ENCODE measurements around the gene CPA4.

The CPA4 gene

GRCh38 chr7:130272381-130273080, 20.4 kb upstream of the CPA4 start:
- Histone ChIP-seq H2BK120ac (ENCODE audit: low read depth, low read length) (peak overlapping the region; percentile 84), H4K8ac (ENCODE audit: low read length) (peak overlapping the region; percentile 89), H3K9me3 (ENCODE audit: control insufficient read depth, low read length) (no peaks in the 10 kb centered on the region), H2AK5ac (ENCODE audit: low read length, severe bottlenecking) (no peak overlapping the region), H3K27ac (ENCODE audit: low read length, poor library complexity, severe bottlenecking) (peak overlapping the region; percentile 1), H3K79me1 (replicated peaks; ENCODE audit: low read length, poor library complexity, severe bottlenecking) (no peaks in the 10 kb centered on the region), H3K23ac (ENCODE audit: low read length in 2 of 2) (peak overlapping the region in 1 of 2 experiments; percentile 30), H3K27me3 (ENCODE audit: control insufficient read depth in 1 of 2, insufficient read depth in 1 of 2, low read length in 2 of 2) (peaks cover 0 to 29% of the 10 kb centered on the region in 2 experiments), H3K4ac (ENCODE audit: low read depth in 1 of 2, low read length in 2 of 2) (peak overlapping the region; percentile 75 to 92), H3K4me2 (ENCODE audit: low read length, poor library complexity, severe bottlenecking) (peak overlapping the region; percentile 5), H3K18ac (ENCODE audit: low read depth in 1 of 2, low read length in 2 of 2) (peak overlapping the region; percentile 84 to 97), H2BK5ac (ENCODE audit: low read depth, low read length, poor library complexity, severe bottlenecking) (no peak overlapping the region), H3K36me3 (ENCODE audit: control insufficient read depth in 1 of 2, insufficient read depth in 2 of 2, low read depth in 1 of 2, low read length in 2 of 2) (no peaks in the 10 kb centered on the region), H2BK15ac (ENCODE audit: low read depth, poor library complexity, severe bottlenecking) (no peak overlapping the region), H2AFZ (ENCODE audit: low read depth, low read length) (no peak overlapping the region), H4K91ac (ENCODE audit: low read length) (peak overlapping the region; percentile 91), H3K14ac (ENCODE audit: low read length in 2 of 2) (peak overlapping the region in 1 of 2 experiments; percentile 63), H3K4me1 (ENCODE audit: control insufficient read depth, insufficient read depth, low read depth, low read length) (peaks cover 6% of the 10 kb centered on the region), H3K4me3 (ENCODE audit: insufficient read depth in 1 of 2, low read depth in 1 of 2, low read length in 2 of 2) (peak overlapping the region in 1 of 2 experiments; percentile 45), H2BK12ac (ENCODE audit: low read length in 2 of 2) (peak overlapping the region; percentile 43 to 72), H3K9ac (ENCODE audit: low read length) (peak overlapping the region; percentile 53)
- 59% methylated on average over 23 of the region's 23 CpGs for WGBS
- DNase-seq: peak; percentile 26

GRCh38 chr7:130273081-130273932, 19.7 kb upstream of the CPA4 start:
- H3K9ac ChIP-seq (ENCODE audit: low read length): peak overlapping the region; percentile 66
- peaks cover 0 to 26% of the 10 kb centered on the region in 2 experiments for H3K27me3 ChIP-seq (ENCODE audit: control insufficient read depth in 1 of 2, insufficient read depth in 1 of 2, low read length in 2 of 2)
- peak overlapping the region in 1 of 2 experiments; percentile 45 for H3K4me3 ChIP-seq (ENCODE audit: insufficient read depth in 1 of 2, low read depth in 1 of 2, low read length in 2 of 2)
- peak overlapping the region; percentile 91 for H4K91ac ChIP-seq (ENCODE audit: low read length)
- peak overlapping the region in 1 of 2 experiments; percentile 92 for H3K4ac ChIP-seq (ENCODE audit: low read depth in 1 of 2, low read length in 2 of 2)
- H2AK5ac ChIP-seq (ENCODE audit: low read length, severe bottlenecking): no peak overlapping the region
- DNase-seq: peak; percentile 88
- peak overlapping the region; percentile 84 to 97 for H3K18ac ChIP-seq (ENCODE audit: low read depth in 1 of 2, low read length in 2 of 2)
- under 1% methylated on average over 13 of the region's 25 CpGs for WGBS
- H3K4me1 ChIP-seq (ENCODE audit: control insufficient read depth, insufficient read depth, low read depth, low read length): peaks cover 6% of the 10 kb centered on the region
- H3K36me3 ChIP-seq (ENCODE audit: control insufficient read depth in 1 of 2, insufficient read depth in 2 of 2, low read depth in 1 of 2, low read length in 2 of 2): no peaks in the 10 kb centered on the region
- H2BK120ac ChIP-seq (ENCODE audit: low read depth, low read length): peak overlapping the region; percentile 84
- peak overlapping the region in 1 of 2 experiments; percentile 72 for H2BK12ac ChIP-seq (ENCODE audit: low read length in 2 of 2)
- peak overlapping the region; percentile 35 for H3K4me2 ChIP-seq (ENCODE audit: low read length, poor library complexity, severe bottlenecking)
- H3K27ac ChIP-seq (ENCODE audit: low read length, poor library complexity, severe bottlenecking): peak overlapping the region; percentile 1
- no peak overlapping the region for H2BK5ac ChIP-seq (ENCODE audit: low read depth, low read length, poor library complexity, severe bottlenecking)
- H3K14ac ChIP-seq (ENCODE audit: low read length in 2 of 2): no peak overlapping the region
- H3K23ac ChIP-seq (ENCODE audit: low read length in 2 of 2): peak overlapping the region in 1 of 2 experiments; percentile 30
- H2AFZ ChIP-seq (ENCODE audit: low read depth, low read length): no peak overlapping the region
- no peaks in the 10 kb centered on the region for H3K79me1 ChIP-seq (replicated peaks; ENCODE audit: low read length, poor library complexity, severe bottlenecking)
- no peaks in the 10 kb centered on the region for H3K9me3 ChIP-seq (ENCODE audit: control insufficient read depth, low read length)
- H2BK15ac ChIP-seq (ENCODE audit: low read depth, poor library complexity, severe bottlenecking): no peak overlapping the region
- H4K8ac ChIP-seq (ENCODE audit: low read length): peak overlapping the region; percentile 57

GRCh38 chr7:130273933-130274255, 19.1 kb upstream of the CPA4 start:
- H3K9ac ChIP-seq (ENCODE audit: low read length): peak overlapping the region; percentile 66
- H2BK12ac ChIP-seq (ENCODE audit: low read length in 2 of 2): peak overlapping the region in 1 of 2 experiments; percentile 20
- H2AK5ac ChIP-seq (ENCODE audit: low read length, severe bottlenecking): no peak overlapping the region
- H2BK120ac ChIP-seq (ENCODE audit: low read depth, low read length): no peak overlapping the region
- H2BK15ac ChIP-seq (ENCODE audit: low read depth, poor library complexity, severe bottlenecking): no peak overlapping the region
- no peak overlapping the region for H3K4me2 ChIP-seq (ENCODE audit: low read length, poor library complexity, severe bottlenecking)
- H3K9me3 ChIP-seq (ENCODE audit: control insufficient read depth, low read length): no peaks in the 10 kb centered on the region
- peak overlapping the region in 1 of 2 experiments; percentile 16 for H3K18ac ChIP-seq (ENCODE audit: low read depth in 1 of 2, low read length in 2 of 2)
- peak overlapping the region in 1 of 2 experiments; percentile 49 for H3K4ac ChIP-seq (ENCODE audit: low read depth in 1 of 2, low read length in 2 of 2)
- peaks cover 0 to 20% of the 10 kb centered on the region in 2 experiments for H3K27me3 ChIP-seq (ENCODE audit: control insufficient read depth in 1 of 2, insufficient read depth in 1 of 2, low read length in 2 of 2)
- no peak overlapping the region for H3K14ac ChIP-seq (ENCODE audit: low read length in 2 of 2)
- no peak overlapping the region for H3K4me3 ChIP-seq (ENCODE audit: insufficient read depth in 1 of 2, low read depth in 1 of 2, low read length in 2 of 2)
- no peak overlapping the region for H3K23ac ChIP-seq (ENCODE audit: low read length in 2 of 2)
- H2AFZ ChIP-seq (ENCODE audit: low read depth, low read length): no peak overlapping the region
- peaks cover 6% of the 10 kb centered on the region for H3K4me1 ChIP-seq (ENCODE audit: control insufficient read depth, insufficient read depth, low read depth, low read length)
- H3K27ac ChIP-seq (ENCODE audit: low read length, poor library complexity, severe bottlenecking): peak overlapping the region; percentile 18
- H3K79me1 ChIP-seq (replicated peaks; ENCODE audit: low read length, poor library complexity, severe bottlenecking): no peaks in the 10 kb centered on the region
- DNase-seq: peak; percentile 86
- no peak overlapping the region for H4K8ac ChIP-seq (ENCODE audit: low read length)
- no peaks in the 10 kb centered on the region for H3K36me3 ChIP-seq (ENCODE audit: control insufficient read depth in 1 of 2, insufficient read depth in 2 of 2, low read depth in 1 of 2, low read length in 2 of 2)
- no peak overlapping the region for H2BK5ac ChIP-seq (ENCODE audit: low read depth, low read length, poor library complexity, severe bottlenecking)
- 12% methylated on average over 5 of the region's 11 CpGs for WGBS
- H4K91ac ChIP-seq (ENCODE audit: low read length): no peak overlapping the region

- Histone ChIP-seq H2BK12ac (ENCODE audit: low read length in 2 of 2) (no peak overlapping the region), H4K8ac (ENCODE audit: low read length) (no peak overlapping the region), H3K27me3 (ENCODE audit: control insufficient read depth in 1 of 2, insufficient read depth in 1 of 2, low read length in 2 of 2) (peaks cover 0 to 18% of the 10 kb centered on the region in 2 experiments), H3K27ac (ENCODE audit: low read length, poor library complexity, severe bottlenecking) (peak overlapping the region; percentile 18), H2BK15ac (ENCODE audit: low read depth, poor library complexity, severe bottlenecking) (no peak overlapping the region), H3K4me1 (ENCODE audit: control insufficient read depth, insufficient read depth, low read depth, low read length) (peaks cover 6% of the 10 kb centered on the region), H3K23ac (ENCODE audit: low read length in 2 of 2) (no peak overlapping the region), H2AFZ (ENCODE audit: low read depth, low read length) (no peak overlapping the region), H2AK5ac (ENCODE audit: low read length, severe bottlenecking) (no peak overlapping the region), H3K14ac (ENCODE audit: low read length in 2 of 2) (no peak overlapping the region), H3K9ac (ENCODE audit: low read length) (peak overlapping the region; percentile 66), H3K36me3 (ENCODE audit: control insufficient read depth in 1 of 2, insufficient read depth in 2 of 2, low read depth in 1 of 2, low read length in 2 of 2) (no peaks in the 10 kb centered on the region), H2BK120ac (ENCODE audit: low read depth, low read length) (no peak overlapping the region), H3K4me2 (ENCODE audit: low read length, poor library complexity, severe bottlenecking) (no peak overlapping the region), H2BK5ac (ENCODE audit: low read depth, low read length, poor library complexity, severe bottlenecking) (no peak overlapping the region), H4K91ac (ENCODE audit: low read length) (no peak overlapping the region), H3K4ac (ENCODE audit: low read depth in 1 of 2, low read length in 2 of 2) (no peak overlapping the region), H3K79me1 (replicated peaks; ENCODE audit: low read length, poor library complexity, severe bottlenecking) (no peaks in the 10 kb centered on the region), H3K18ac (ENCODE audit: low read depth in 1 of 2, low read length in 2 of 2) (no peak overlapping the region), H3K4me3 (ENCODE audit: insufficient read depth in 1 of 2, low read depth in 1 of 2, low read length in 2 of 2) (no peak overlapping the region), H3K9me3 (ENCODE audit: control insufficient read depth, low read length) (no peaks in the 10 kb centered on the region)
- no CpG with 5 or more reads among the region's 1 CpG for WGBS
- no peak for DNase-seq
Observed at GRCh38 chr7:130274296-130274695, 18.7 kb upstream of the CPA4 start.

Measured in mesenchymal stem cell (in vitro differentiated cells and primary cell).